ENCODE data around the gene LYG2. TPM values are rescaled to one million over a fixed set of nuclear protein-coding genes. Genes with fewer than 3 reads are reported as not detected.

LYG2 gene
- total RNA-seq, 1 experiment from 2014 or later: not detected

DNA sequence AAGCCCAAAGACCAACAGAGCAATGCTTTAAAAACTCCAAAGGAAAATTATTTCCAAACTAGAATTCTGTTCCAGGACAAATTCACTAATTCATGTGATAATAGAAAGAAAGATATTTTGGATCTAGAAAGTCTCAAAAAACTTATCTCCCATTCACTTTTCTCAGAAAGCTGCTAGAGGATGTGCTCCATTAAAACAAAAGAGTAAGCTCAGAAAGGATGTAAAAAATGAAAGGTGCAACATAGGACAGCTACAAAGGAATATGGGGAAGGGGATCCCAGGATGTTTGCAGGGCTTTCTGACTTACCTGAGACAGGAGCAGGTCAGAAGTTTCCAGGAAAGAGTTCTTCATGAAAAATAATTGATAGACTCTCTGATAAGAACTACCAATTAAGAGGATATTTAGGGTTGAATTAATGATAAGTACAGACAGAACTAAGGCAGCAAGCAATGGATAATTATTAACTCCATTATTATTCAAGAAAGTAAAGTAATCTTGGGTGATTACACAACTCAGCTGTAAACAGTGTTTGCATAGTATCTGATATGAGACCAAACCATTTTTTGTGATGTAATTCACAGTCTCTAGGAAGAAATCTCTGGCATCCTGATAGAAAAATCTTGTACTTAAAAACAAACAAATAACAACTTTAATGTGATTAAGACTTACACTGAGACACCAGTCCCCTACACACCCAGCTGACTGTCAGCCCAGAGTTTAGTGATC, 24.7 kb upstream of the LYG2 start:
- H3K4me3 Mint-ChIP-seq: no peak overlapping the region

More for the DNA sequence above, 24.7 kb upstream of the LYG2 start:
- Histone ChIP-seq H3K79me1 (ENCODE audit: insufficient read depth, low read depth, low read length, poor library complexity, severe bottlenecking) (no peaks in the 10 kb centered on the region), H3K14ac (ENCODE audit: insufficient read depth, low read length) (no peak overlapping the region), H3K23ac (ENCODE audit: insufficient read length, low read depth, low read length) (no peak overlapping the region), H3K4me2 (ENCODE audit: insufficient read depth, insufficient read length, low read length) (no peak overlapping the region), H2BK120ac (ENCODE audit: low read depth, low read length, poor library complexity, severe bottlenecking) (no peak overlapping the region), H2BK15ac (ENCODE audit: low read depth, low read length) (no peak overlapping the region), H3K56ac (ENCODE audit: insufficient read length, low read depth, low read length) (no peak overlapping the region), H3K27me3 (ENCODE audit: insufficient read depth, low read length) (no peaks in the 10 kb centered on the region), H2BK12ac (ENCODE audit: insufficient read length, low read depth, low read length) (no peak overlapping the region), H2AK5ac (ENCODE audit: insufficient read length, low read length) (no peak overlapping the region), H4K20me1 (ENCODE audit: control insufficient read depth, insufficient read depth, insufficient read length) (no peaks in the 10 kb centered on the region), H2BK20ac (ENCODE audit: low read depth, low read length, poor library complexity, severe bottlenecking) (no peak overlapping the region), H4K5ac (ENCODE audit: insufficient read length, low read depth, low read length) (no peak overlapping the region), H3K23me2 (ENCODE audit: insufficient read length, low read depth, low read length, poor library complexity, severe bottlenecking) (no peaks in the 10 kb centered on the region), H4K91ac (ENCODE audit: insufficient read length, low read depth, low read length) (no peak overlapping the region), H3K4me1 (ENCODE audit: insufficient read depth, low read length) (peaks cover 3% of the 10 kb centered on the region; the same call in 1 of the 2 replicates), H2BK5ac (ENCODE audit: insufficient read length, low read length) (no peak overlapping the region), H3K9me3 (ENCODE audit: control insufficient read depth, low read depth, low read length) (no peaks in the 10 kb centered on the region), H3K18ac (ENCODE audit: insufficient read length, low read depth, low read length) (no peak overlapping the region), H3K9ac (ENCODE audit: extremely low read depth, insufficient read length, low read length) (no peak overlapping the region), H3K4ac (ENCODE audit: low read depth, low read length) (no peak overlapping the region), H3K79me2 (ENCODE audit: insufficient read depth, low read length) (no peaks in the 10 kb centered on the region), H2AFZ (ENCODE audit: low read length) (no peak overlapping the region), H3K27ac (ENCODE audit: insufficient read length, low read depth, low read length) (no peak overlapping the region), H3T11ph (ENCODE audit: low read length) (no peak overlapping the region), H4K8ac (replicated peaks; ENCODE audit: insufficient read length, low read depth, low read length) (no peak overlapping the region)
- Mint-ChIP-seq H3K27ac (no peak overlapping the region), H3K9me3 (peaks cover 23 to 27% of the 10 kb centered on the region in 2 experiments), H3K27me3 (ENCODE audit: low read depth) (no peaks in the 10 kb centered on the region), H3K4me1 (peaks cover 11 to 16% of the 10 kb centered on the region in 2 experiments), H3K36me3 (ENCODE audit: insufficient read depth in 1 of 3, low read depth in 3 of 3) (peaks cover 11 to 19% (median 14%) of the 10 kb centered on the region in 3 experiments)
- TF ChIP-seq, protein P1, sequence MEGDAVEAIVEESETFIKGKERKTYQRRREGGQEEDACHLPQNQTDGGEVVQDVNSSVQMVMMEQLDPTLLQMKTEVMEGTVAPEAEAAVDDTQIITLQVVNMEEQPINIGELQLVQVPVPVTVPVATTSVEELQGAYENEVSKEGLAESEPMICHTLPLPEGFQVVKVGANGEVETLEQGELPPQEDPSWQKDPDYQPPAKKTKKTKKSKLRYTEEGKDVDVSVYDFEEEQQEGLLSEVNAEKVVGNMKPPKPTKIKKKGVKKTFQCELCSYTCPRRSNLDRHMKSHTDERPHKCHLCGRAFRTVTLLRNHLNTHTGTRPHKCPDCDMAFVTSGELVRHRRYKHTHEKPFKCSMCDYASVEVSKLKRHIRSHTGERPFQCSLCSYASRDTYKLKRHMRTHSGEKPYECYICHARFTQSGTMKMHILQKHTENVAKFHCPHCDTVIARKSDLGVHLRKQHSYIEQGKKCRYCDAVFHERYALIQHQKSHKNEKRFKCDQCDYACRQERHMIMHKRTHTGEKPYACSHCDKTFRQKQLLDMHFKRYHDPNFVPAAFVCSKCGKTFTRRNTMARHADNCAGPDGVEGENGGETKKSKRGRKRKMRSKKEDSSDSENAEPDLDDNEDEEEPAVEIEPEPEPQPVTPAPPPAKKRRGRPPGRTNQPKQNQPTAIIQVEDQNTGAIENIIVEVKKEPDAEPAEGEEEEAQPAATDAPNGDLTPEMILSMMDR (conservative IDR thresholded peaks at IDR 0.05): no peak
- no peak for DNase-seq
